ENCODE data around the gene SSH2.

GRCh38 chr17:29764748-29765147 lies 165.3 kb downstream of the SSH2 start:
- TF ChIP-seq KLF16 (tag by site-specific recombination; IDR thresholded peaks at IDR 0.05) (no peak), ZNF221 (tag by site-specific recombination; IDR thresholded peaks at IDR 0.05; ENCODE audit: borderline replicate concordance) (no peak), ZBTB49 (tag by site-specific recombination; IDR thresholded peaks at IDR 0.05; ENCODE audit: low read depth) (no peak), CTCF (tag by site-specific recombination; IDR thresholded peaks at IDR 0.05) (no peak), ZSCAN30 (tag by site-specific recombination; IDR thresholded peaks at IDR 0.05) (no peak), ZNF610 (tag by site-specific recombination; IDR thresholded peaks at IDR 0.05; ENCODE audit: borderline replicate concordance) (no peak)

All from HEK293 (cell line).